Gastrocnemius medialis (tissue), 4 donors: ENCODE measurements around the gene MRPL22. TPM values are rescaled to one million over a fixed set of nuclear protein-coding genes. Genes with fewer than 3 reads are reported as not detected.
A peak's percentile ranks its signal among the peaks of the same experiment; 100 is the strongest.
"Not testable (repeated sequence)": the region's sequence is repeated elsewhere in the genome, so short reads cannot be mapped to it uniquely, and the experiment has no call there.

Source experiments
- ATAC-seq, 2 donors: fragments of 150-250 bp; one replicate each; pipeline ENCODE4 v1.9.1; 2016
- DNase-seq, 2 donors: peaks; one replicate each; pipeline ENCODE4 v3.0.0-alpha.2; 2019
- H3K27ac ChIP-seq, 4 donors: fragments of 200-600 bp; sonication (generic); 1 replicate in 1 of 4; 2 replicates in 3 of 4; pipeline ENCODE4 v1.5.1; 2016 to 2018; ENCODE audit warnings: mild to moderate bottlenecking in 2 of 4, moderate library complexity in 1 of 4
- H3K27me3 ChIP-seq, 3 donors: fragments of 200-600 bp; sonication (generic) in 2 of 3; 1 replicate in 1 of 3; 2 replicates in 2 of 3; pipeline versions ENCODE4 v1.5.1 to v1.6.0; 2016 to 2019; ENCODE audit warnings: mild to moderate bottlenecking in 1 of 3, moderate library complexity in 1 of 3
- H3K36me3 ChIP-seq, 2 donors: fragments of 200-600 bp; sonication (generic) in 1 of 2; one replicate each; pipeline ENCODE4 v1.5.1; 2017 to 2018
- H3K4me1 ChIP-seq, 2 donors: fragments of 200-600 bp; sonication (generic) in 1 of 2; one replicate each; pipeline ENCODE4 v1.5.1; 2016 to 2017; ENCODE audit warnings: mild to moderate bottlenecking in 2 of 2
- H3K4me3 ChIP-seq, 4 donors: fragments of 200-600 bp; sonication (generic) in 3 of 4; 1 replicate in 1 of 4; 2 replicates in 3 of 4; pipeline ENCODE4 v1.5.1; 2016 to 2019; ENCODE audit warnings: mild to moderate bottlenecking in 2 of 4
- H3K9me3 ChIP-seq, 3 donors: fragments of 200-600 bp; sonication (generic) in 2 of 3; 1 replicate in 1 of 3; 2 replicates in 2 of 3; pipeline ENCODE4 v1.5.1; 2016 to 2019
- CTCF ChIP-seq, 5 experiments: fragments of 450-650 bp in 3 of 5; fragments of 200-600 bp in 2 of 5; sonication (generic) in 2 of 5; IDR thresholded peaks in 4 of 5; conservative IDR thresholded peaks in 1 of 5; 1 replicate in 4 of 5; 2 replicates in 1 of 5; pipeline ENCODE4 v1.5.1; 2016 to 2019; ENCODE audit warnings: antibody characterized with exemption in 5 of 5, mild to moderate bottlenecking in 3 of 5, moderate library complexity in 3 of 5
- POLR2A ChIP-seq, 2 donors: fragments of 450-650 bp; IDR thresholded peaks; one replicate each; pipeline ENCODE4 v1.6.1; 2017; ENCODE audit warnings: antibody characterized with exemption in 2 of 2, mild to moderate bottlenecking in 2 of 2, moderate library complexity in 2 of 2
- in situ Hi-C, 4 donors: fragments of 200-750 bp; cut with MboI; loops; one replicate each; pipeline versions ENCODE4 v1.15.0 to v1.8.0; 2017; ENCODE audit warnings: low sequenced_read_pairs in 4 of 4
- intact Hi-C: fragments of 100-400 bp; cut with DNase I; formaldehyde crosslinking; loops from one replicate; pipeline ENCODE4 v1.15.1; 2023; ENCODE audit warnings: low total_unique reads
- total RNA-seq, 4 donors: library from RNA; depleted of rRNA; stranded (reverse); fragments of >200 nt; gene quantifications; one replicate each; pipeline versions ENCODE4 v1.1.0 to v1.2.3, GENCODE V29; 2016

Gene MRPL22
- total RNA-seq, 4 donors from 2014 or later = 13.6 to 22.5 (median 21.0) TPM

GRCh38 chr5:154901276-154901675 is 39.6 kb upstream of the MRPL22 start:
- no peak for DNase-seq
- Histone ChIP-seq H3K4me3 (no peak overlapping the region), H3K36me3 (peaks cover 6 to 89% of the 10 kb centered on the region in 2 donors), H3K4me1 (no peaks in the 10 kb centered on the region), H3K27me3 (no peaks in the 10 kb centered on the region), H3K27ac (peak overlapping the region in 2 of 4 donors; percentile 58 to 67), H3K9me3 (no peaks in the 10 kb centered on the region)
- TF ChIP-seq CTCF (IDR thresholded peaks at IDR 0.05 in 4 of 5, conservative IDR thresholded peaks at IDR 0.05 in 1 of 5) (no peak), POLR2A (IDR thresholded peaks at IDR 0.05) (no peak)
- in situ Hi-C loops (no loop called here), intact Hi-C loops (no loop called here)
- ATAC-seq = no peak

- ATAC-seq (no peak), DNase-seq (no peak)
- in situ Hi-C loops (no loop called here), intact Hi-C loops (no loop called here)
- peaks cover 6 to 90% of the 10 kb centered on the region in 2 donors for H3K36me3 ChIP-seq
- no peak for TF ChIP-seq POLR2A (IDR thresholded peaks at IDR 0.05)
- TF ChIP-seq CTCF (IDR thresholded peaks at IDR 0.05 in 4 of 5, conservative IDR thresholded peaks at IDR 0.05 in 1 of 5) = no peak
- H3K4me3 ChIP-seq = no peak overlapping the region
- no peak overlapping the region for H3K27ac ChIP-seq
- no peaks in the 10 kb centered on the region for H3K4me1 ChIP-seq
- no peaks in the 10 kb centered on the region for H3K9me3 ChIP-seq
- H3K27me3 ChIP-seq = no peaks in the 10 kb centered on the region
Measured at GRCh38 chr5:154901913-154902312, 39.0 kb upstream of the MRPL22 start.

- ATAC-seq, intact Hi-C loops, H3K27me3 ChIP-seq, in situ Hi-C loops, H3K27ac ChIP-seq, H3K9me3 ChIP-seq, H3K4me3 ChIP-seq, H3K4me1 ChIP-seq: not testable (repeated sequence)
- DNase-seq = peak in 1 of 2 donors; percentile 27
- peaks cover 8 to 69% of the 10 kb centered on the region in 2 donors for H3K36me3 ChIP-seq
Measured at GRCh38 chr5:154905601-154906000, 35.3 kb upstream of the MRPL22 start.

GRCh38 chr5:154916874-154917273 is 24.0 kb upstream of the MRPL22 start:
- in situ Hi-C loops = no loop called here
- Histone ChIP-seq H3K27me3 (no peaks in the 10 kb centered on the region), H3K27ac (no peak overlapping the region), H3K4me1 (no peaks in the 10 kb centered on the region), H3K4me3 (no peak overlapping the region), H3K36me3 (peaks cover 4 to 91% of the 10 kb centered on the region in 2 donors), H3K9me3 (no peaks in the 10 kb centered on the region)
- TF ChIP-seq CTCF (IDR thresholded peaks at IDR 0.05 in 4 of 5, conservative IDR thresholded peaks at IDR 0.05 in 1 of 5) = no peak
- intact Hi-C loops = no loop called here
- no peak for ATAC-seq
- DNase-seq = no peak

- no peak overlapping the region for H3K27ac ChIP-seq
- H3K4me3 ChIP-seq = no peak overlapping the region
- ATAC-seq (no peak), DNase-seq (no peak)
- intact Hi-C loops = no loop called here
- no peak for TF ChIP-seq POLR2A (IDR thresholded peaks at IDR 0.05)
- TF ChIP-seq CTCF (IDR thresholded peaks at IDR 0.05 in 4 of 5, conservative IDR thresholded peaks at IDR 0.05 in 1 of 5) = no peak
- in situ Hi-C loops = no loop called here
- H3K4me1 ChIP-seq = no peaks in the 10 kb centered on the region
- H3K27me3 ChIP-seq = no peaks in the 10 kb centered on the region
- H3K36me3 ChIP-seq = peaks cover 3 to 91% of the 10 kb centered on the region in 2 donors
- no peaks in the 10 kb centered on the region for H3K9me3 ChIP-seq
Measured at GRCh38 chr5:154917757-154918156, 23.1 kb upstream of the MRPL22 start.
